Loucy (cell line): Measurements from ENCODE around the gene KCNQ2.

Experiments
- H2AFZ ChIP-seq: fragments of 200-600 bp; sonication (generic); 2 replicates; pipeline ENCODE4 v1.6.0; 2016; ENCODE audit warnings: antibody characterized with exemption, mild to moderate bottlenecking, low read length, moderate library complexity
- H3F3A ChIP-seq: fragments of 200-600 bp; 2 replicates; pipeline ENCODE4 v1.6.0; 2016; ENCODE audit warnings: antibody characterized with exemption, low read depth, mild to moderate bottlenecking
- H3K27me3 ChIP-seq: fragments of 200-600 bp; sonication (generic); 2 replicates; pipeline ENCODE4 v1.6.1; 2014; ENCODE audit warnings: low read length, mild to moderate bottlenecking; ENCODE audit not compliant: insufficient read depth, poor library complexity, severe bottlenecking
- H3K36me3 ChIP-seq: fragments of 200-600 bp; sonication (generic); 2 replicates; pipeline ENCODE4 v1.6.1; 2016; ENCODE audit warnings: low read length; ENCODE audit not compliant: insufficient read depth
- H3K4me1 ChIP-seq: fragments of 200-600 bp; sonication (generic); 2 replicates; pipeline ENCODE4 v1.5.1; 2014; ENCODE audit warnings: low read length, mild to moderate bottlenecking; ENCODE audit not compliant: insufficient read depth, poor library complexity, severe bottlenecking
- H3K4me2 ChIP-seq: fragments of 200-600 bp; sonication (generic); 2 replicates; pipeline ENCODE4 v1.6.0; 2014; ENCODE audit warnings: antibody characterized with exemption, low read length, low read depth, mild to moderate bottlenecking; ENCODE audit not compliant: poor library complexity, severe bottlenecking
- H3K4me3 ChIP-seq: fragments of 200-600 bp; sonication (generic); 2 replicates; pipeline ENCODE4 v1.5.1; 2014; ENCODE audit warnings: low read length, mild to moderate bottlenecking, mixed read lengths; ENCODE audit not compliant: poor library complexity, severe bottlenecking
- H3K79me2 ChIP-seq: fragments of 200-600 bp; sonication (generic); 2 replicates; pipeline ENCODE4 v1.6.1; 2014; ENCODE audit warnings: low read length; ENCODE audit not compliant: insufficient read depth
- H3K9ac ChIP-seq: fragments of 200-600 bp; sonication (generic); 2 replicates; pipeline ENCODE4 v1.6.0; 2014; ENCODE audit warnings: mild to moderate bottlenecking, low read depth, low read length, moderate library complexity; ENCODE audit not compliant: poor library complexity, severe bottlenecking
- H3K9me2 ChIP-seq: fragments of 200-600 bp; sonication (generic); replicated peaks from 2 replicates; pipeline ENCODE4 v1.6.1; 2016; ENCODE audit warnings: low read depth, low read length, mixed read lengths
- H3K9me3 ChIP-seq: fragments of 200-600 bp; sonication (generic); 2 replicates; pipeline ENCODE4 v1.6.1; 2014; ENCODE audit warnings: mild to moderate bottlenecking, antibody characterized with exemption, low read length, low read depth; ENCODE audit not compliant: insufficient read depth
- H4K20me1 ChIP-seq: fragments of 200-600 bp; sonication (generic); 2 replicates; pipeline ENCODE4 v1.6.0; 2014; ENCODE audit warnings: antibody characterized with exemption, low read length, mild to moderate bottlenecking; ENCODE audit not compliant: insufficient read depth, poor library complexity, severe bottlenecking
- EZH2phosphoT487 ChIP-seq: fragments of 200-600 bp; IDR thresholded peaks from 2 replicates; pipeline ENCODE4 v1.6.1; 2018; ENCODE audit warnings: antibody characterized with exemption, mild to moderate bottlenecking, moderate library complexity, borderline replicate concordance
- TF ChIP-seq, protein P1 (sequence below): fragments of 200-600 bp; sonication (generic); conservative IDR thresholded peaks from 2 replicates; pipeline ENCODE4 v1.5.1; 2014; ENCODE audit warnings: mild to moderate bottlenecking, antibody characterized with exemption, low read length

KCNQ2 gene

DNA sequence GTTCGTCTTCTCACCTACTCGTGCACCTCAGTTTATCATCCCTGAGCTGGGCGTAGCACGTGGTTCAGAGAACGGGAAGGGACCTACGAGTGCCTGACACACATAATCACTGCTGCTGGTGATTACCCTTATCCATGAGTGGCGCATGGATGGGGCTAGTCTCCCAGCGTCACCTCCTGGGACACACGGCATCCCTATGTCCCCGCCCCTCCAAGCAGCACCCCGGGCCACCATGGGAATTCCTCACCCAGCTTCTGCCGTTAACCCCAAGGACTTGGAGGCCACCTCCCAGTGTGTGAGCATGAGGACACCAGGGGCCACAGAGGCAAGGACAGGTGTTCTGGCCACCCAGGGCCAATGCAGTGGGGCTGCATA is 121.1 kb downstream of the KCNQ2 start:
- Histone ChIP-seq H4K20me1 (no peaks in the 10 kb centered on the region), H2AFZ (no peak overlapping the region), H3K79me2 (no peaks in the 10 kb centered on the region), H3K9me3 (no peaks in the 10 kb centered on the region; the same call in 1 of the 2 replicates), H3K4me3 (no peak overlapping the region), H3K4me1 (no peaks in the 10 kb centered on the region), H3K36me3 (no peaks in the 10 kb centered on the region), H3K4me2 (no peak overlapping the region), H3K9me2 (no peaks in the 10 kb centered on the region), H3K27me3 (no peaks in the 10 kb centered on the region), H3F3A (no peaks in the 10 kb centered on the region), H3K9ac (no peak overlapping the region)
- TF ChIP-seq EZH2phosphoT487, result no peak
- TF ChIP-seq, protein P1, sequence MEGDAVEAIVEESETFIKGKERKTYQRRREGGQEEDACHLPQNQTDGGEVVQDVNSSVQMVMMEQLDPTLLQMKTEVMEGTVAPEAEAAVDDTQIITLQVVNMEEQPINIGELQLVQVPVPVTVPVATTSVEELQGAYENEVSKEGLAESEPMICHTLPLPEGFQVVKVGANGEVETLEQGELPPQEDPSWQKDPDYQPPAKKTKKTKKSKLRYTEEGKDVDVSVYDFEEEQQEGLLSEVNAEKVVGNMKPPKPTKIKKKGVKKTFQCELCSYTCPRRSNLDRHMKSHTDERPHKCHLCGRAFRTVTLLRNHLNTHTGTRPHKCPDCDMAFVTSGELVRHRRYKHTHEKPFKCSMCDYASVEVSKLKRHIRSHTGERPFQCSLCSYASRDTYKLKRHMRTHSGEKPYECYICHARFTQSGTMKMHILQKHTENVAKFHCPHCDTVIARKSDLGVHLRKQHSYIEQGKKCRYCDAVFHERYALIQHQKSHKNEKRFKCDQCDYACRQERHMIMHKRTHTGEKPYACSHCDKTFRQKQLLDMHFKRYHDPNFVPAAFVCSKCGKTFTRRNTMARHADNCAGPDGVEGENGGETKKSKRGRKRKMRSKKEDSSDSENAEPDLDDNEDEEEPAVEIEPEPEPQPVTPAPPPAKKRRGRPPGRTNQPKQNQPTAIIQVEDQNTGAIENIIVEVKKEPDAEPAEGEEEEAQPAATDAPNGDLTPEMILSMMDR, result no peak

DNA sequence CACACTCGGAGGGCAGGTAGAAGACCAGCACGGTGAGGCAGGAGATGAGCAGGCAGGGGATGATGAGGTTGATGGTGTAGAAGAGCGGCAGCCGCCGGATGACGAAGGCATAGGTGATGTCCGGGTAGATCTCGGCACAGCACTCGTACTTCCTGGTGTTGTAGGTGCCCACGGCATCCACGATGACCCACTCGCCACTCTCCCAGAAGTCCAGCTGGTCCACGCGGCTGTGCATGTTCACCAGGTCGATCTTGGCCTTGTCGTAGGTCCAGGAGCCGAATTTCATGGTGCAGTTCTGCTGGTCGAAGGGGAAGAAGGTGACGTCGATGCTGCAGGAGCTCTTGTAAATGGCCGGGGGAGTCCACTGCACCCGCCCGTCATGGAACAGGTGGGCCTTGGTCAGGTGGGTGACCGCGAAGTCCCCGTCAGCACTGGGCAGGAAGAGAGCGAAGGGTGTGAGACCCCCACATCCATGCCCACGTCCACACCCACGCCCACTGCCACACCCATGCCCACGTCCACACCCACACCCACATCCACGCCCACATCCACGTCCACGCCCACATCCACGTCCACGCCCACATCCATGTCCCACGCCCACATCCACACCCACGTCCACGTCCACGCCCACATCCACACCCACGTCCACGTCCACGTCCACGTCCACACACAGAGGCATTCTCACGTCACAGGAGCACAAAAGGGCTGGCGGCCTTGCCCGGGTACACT is 121.7 kb downstream of the KCNQ2 start:
- Histone ChIP-seq H3F3A (no peaks in the 10 kb centered on the region), H3K9ac (no peak overlapping the region), H4K20me1 (no peaks in the 10 kb centered on the region), H2AFZ (no peak overlapping the region), H3K4me2 (no peak overlapping the region), H3K4me1 (no peaks in the 10 kb centered on the region), H3K9me3 (no peaks in the 10 kb centered on the region; the same call in 1 of the 2 replicates), H3K4me3 (no peak overlapping the region), H3K27me3 (no peaks in the 10 kb centered on the region), H3K36me3 (no peaks in the 10 kb centered on the region), H3K9me2 (no peaks in the 10 kb centered on the region), H3K79me2 (no peaks in the 10 kb centered on the region)
- TF ChIP-seq, protein P1, result no peak
- no peak for TF ChIP-seq EZH2phosphoT487
